OCI-LY1 (cell line): ENCODE results near the gene PTPA.

Experiments
- CTCF ChIP-seq: fragments of 200-600 bp; sonication (generic), shearing (Covaris generic); IDR thresholded peaks from 2 replicates; pipeline ENCODE4 v1.5.1; 2017; ENCODE audit warnings: mild to moderate bottlenecking, antibody characterized with exemption, low read length, moderate library complexity, mixed read lengths
- EZH2 ChIP-seq: fragments of 200-600 bp; sonication (generic), shearing (Covaris generic); IDR thresholded peaks from 2 replicates; pipeline ENCODE4 v1.8.0; 2017; ENCODE audit warnings: borderline replicate concordance, mixed run types, mild to moderate bottlenecking, antibody characterized with exemption, low read length, moderate library complexity, mixed read lengths

DNA sequence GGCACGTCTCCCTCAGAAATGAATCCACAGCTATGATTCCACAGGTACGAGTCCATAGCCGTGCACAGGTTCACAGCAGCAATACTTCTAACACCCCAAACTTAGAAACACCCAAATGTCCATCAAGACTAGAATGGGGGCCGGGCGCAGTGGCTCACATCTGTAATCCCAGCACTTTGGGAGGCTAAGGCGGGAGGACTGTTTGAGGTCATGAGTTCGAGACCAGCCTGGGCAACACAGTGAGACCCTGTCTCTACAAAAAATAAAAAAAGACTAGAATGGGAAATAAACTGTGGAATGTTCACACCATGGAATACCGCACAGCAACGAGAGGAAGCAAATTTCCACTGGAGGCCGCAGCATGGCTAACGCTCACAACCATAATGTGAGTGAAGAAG is 34.6 kb upstream of the PTPA start:
- TF ChIP-seq CTCF = no peak
- TF ChIP-seq EZH2 = no peak
